Fibroblast of pulmonary artery (primary cell): Measurements from ENCODE around the gene AGR2.
A peak's percentile ranks its signal among the peaks of the same experiment; 100 is the strongest.

Source experiments
- DNase-seq: peaks from one replicate; pipeline ENCODE4 v3.0.0-alpha.2; 2010; ENCODE audit warnings: low read depth
- H3K4me3 ChIP-seq: replicated peaks from 2 replicates; pipeline ENCODE4 v1.5.1; 2011; ENCODE audit warnings: low read depth, mild to moderate bottlenecking, control low read depth, low read length, moderate library complexity
- CTCF ChIP-seq: IDR thresholded peaks from 2 replicates; pipeline ENCODE4 v1.5.1; 2011; ENCODE audit warnings: mild to moderate bottlenecking, control low read depth, low read length, inconsistent platforms; ENCODE audit errors: missing control alignments

AGR2 gene

GRCh38 chr7:16846601-16847165, 41.9 kb upstream of the AGR2 start:
- TF ChIP-seq CTCF: no peak
- DNase-seq: no peak
- no peak overlapping the region for H3K4me3 ChIP-seq

DNA sequence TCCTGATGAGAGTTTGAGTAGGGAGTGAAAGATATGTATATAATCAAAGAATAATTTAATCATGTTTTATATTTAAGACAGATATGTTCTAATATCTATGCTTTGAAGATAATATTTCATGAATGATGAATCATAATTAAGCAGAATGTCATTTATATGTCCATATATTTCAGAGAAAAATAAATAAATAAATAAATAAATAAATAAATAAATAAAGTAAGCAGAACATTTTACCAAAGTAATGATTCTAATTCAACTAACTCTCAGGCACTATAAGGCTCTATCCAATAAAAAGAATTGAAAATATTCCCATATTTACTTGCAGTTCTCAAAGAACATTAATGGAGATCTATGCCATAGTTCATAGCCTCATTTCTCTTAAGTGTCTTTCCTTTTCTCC, 40.9 kb upstream of the AGR2 start:
- TF ChIP-seq CTCF: no peak
- DNase-seq: no peak
- no peak overlapping the region for H3K4me3 ChIP-seq

GRCh38 chr7:16841681-16842080, 36.9 kb upstream of the AGR2 start:
- TF ChIP-seq CTCF: no peak
- peak; percentile 11 for DNase-seq
- H3K4me3 ChIP-seq: no peak overlapping the region

GRCh38 chr7:16840094-16840493, 35.3 kb upstream of the AGR2 start:
- no peak for TF ChIP-seq CTCF
- no peak for DNase-seq

GRCh38 chr7:16839646-16840045, 34.8 kb upstream of the AGR2 start:
- no peak for TF ChIP-seq CTCF
- no peak for DNase-seq
- no peak overlapping the region for H3K4me3 ChIP-seq

More at GRCh38 chr7:16840094-16840493, 35.3 kb upstream of the AGR2 start:
- no peak overlapping the region for H3K4me3 ChIP-seq

DNA sequence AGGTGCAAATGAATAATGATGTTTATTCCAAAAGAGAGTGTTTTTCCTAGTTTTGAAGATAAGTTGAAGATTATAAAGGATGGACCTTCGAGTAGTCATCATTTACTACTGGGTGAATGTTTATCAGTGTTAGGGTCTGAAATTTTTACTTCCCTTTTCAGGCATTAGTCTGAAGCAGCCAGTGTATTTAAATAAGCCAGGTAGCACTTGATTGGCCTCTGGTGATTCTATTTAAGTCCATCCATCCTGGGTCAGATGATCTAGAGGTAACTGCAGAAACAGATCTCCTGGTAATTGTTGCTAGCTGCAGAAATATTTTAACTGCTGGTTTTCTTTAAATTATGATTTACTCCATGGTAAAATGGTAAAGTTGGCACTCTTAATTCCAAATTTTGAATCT, 34.1 kb upstream of the AGR2 start:
- TF ChIP-seq CTCF: no peak
- no peak overlapping the region for H3K4me3 ChIP-seq
- DNase-seq: no peak

GRCh38 chr7:16838386-16838785, 33.6 kb upstream of the AGR2 start:
- no peak for TF ChIP-seq CTCF
- no peak for DNase-seq

More at GRCh38 chr7:16838386-16838785, 33.6 kb upstream of the AGR2 start:
- no peak overlapping the region for H3K4me3 ChIP-seq
